GM18873 (cell line): ENCODE measurements around the gene C1orf232.
A peak's percentile ranks its signal among the peaks of the same experiment; 100 is the strongest.

Experiments used
- ATAC-seq: cut with Tn5 transposase; IDR thresholded peaks from one replicate; pipeline ENCODE4 v1.9.1; 2021; ENCODE audit warnings: mild to moderate bottlenecking, moderate library complexity, moderate number of reproducible peaks; ENCODE audit not compliant: unreplicated experiment, low FRiP score

C1orf232 gene

GRCh38 chr1:26181586-26182382 is 13.0 kb upstream of the C1orf232 start:
- no peak for ATAC-seq

- no peak for ATAC-seq
Observed at GRCh38 chr1:26180010-26180506, 11.3 kb upstream of the C1orf232 start.

- ATAC-seq: no peak
Observed at GRCh38 chr1:26177182-26177684, 8.5 kb upstream of the C1orf232 start, which contains the start of gene CNKSR1. CNKSR1 (plus strand) TSS chr1:26177491; CDS start chr1:26177548, 57 bp downstream.

- no peak for ATAC-seq
Observed at GRCh38 chr1:26175346-26175745, 6.6 kb upstream of the C1orf232 start.

GRCh38 chr1:26171084-26172072 is 2.6 kb upstream of the C1orf232 start, which contains the start of gene ZNF593OS:
ZNF593OS (minus strand) TSS chr1:26171832; CDS start chr1:26171661, 171 bp downstream.
- no peak for ATAC-seq

GRCh38 chr1:26170472-26170821 is 1.7 kb upstream of the C1orf232 start:
- no peak for ATAC-seq

GRCh38 chr1:26169669-26170471 is 1.1 kb upstream of the C1orf232 start, which contains the start of gene ZNF593:
ZNF593 (plus strand) TSS chr1:26169908; CDS start chr1:26169984, 76 bp downstream.
- peak; percentile 84 for ATAC-seq

- no peak for ATAC-seq
Observed at GRCh38 chr1:26169198-26169554, 413 bp upstream of the C1orf232 start.

GRCh38 chr1:26166719-26167281 is 2.0 kb downstream of the C1orf232 start:
- ATAC-seq: no peak

GRCh38 chr1:26164861-26165842 is 3.6 kb downstream of the C1orf232 start:
- ATAC-seq: no peak

- no peak for ATAC-seq
Observed at GRCh38 chr1:26164036-26164860, 4.5 kb downstream of the C1orf232 start.

- no peak for ATAC-seq
Observed at GRCh38 chr1:26163684-26164035, 5.1 kb downstream of the C1orf232 start.

- ATAC-seq: no peak
Observed at GRCh38 chr1:26162220-26162709, 6.5 kb downstream of the C1orf232 start.

- ATAC-seq: no peak
Observed at GRCh38 chr1:26161415-26162219, 7.1 kb downstream of the C1orf232 start.

- no peak for ATAC-seq
Observed at GRCh38 chr1:26160527-26161414, 8.0 kb downstream of the C1orf232 start.

GRCh38 chr1:26159743-26160039 is 9.1 kb downstream of the C1orf232 start:
- ATAC-seq: no peak
